Erythroblast (primary cell): Measurements from ENCODE around the gene TF.

ENCODE experiments used
- GATA1 ChIP-seq: IDR thresholded peaks from 2 replicates; pipeline ENCODE4 v1.6.1; 2011; ENCODE audit warnings: low read depth, mild to moderate bottlenecking, control low read depth, low read length, moderate library complexity
- POLR2A ChIP-seq: IDR thresholded peaks from 2 replicates; pipeline ENCODE4 v1.6.1; 2011; ENCODE audit warnings: mild to moderate bottlenecking, low read length

- TF ChIP-seq POLR2A: no peak
- TF ChIP-seq GATA1: no peak
These were observed 31.8 kb downstream of the TF start for GRCh38 chr3:133777807-133778568.
